ENCODE data around the gene CRIP1.

CRIP1 gene

DNA sequence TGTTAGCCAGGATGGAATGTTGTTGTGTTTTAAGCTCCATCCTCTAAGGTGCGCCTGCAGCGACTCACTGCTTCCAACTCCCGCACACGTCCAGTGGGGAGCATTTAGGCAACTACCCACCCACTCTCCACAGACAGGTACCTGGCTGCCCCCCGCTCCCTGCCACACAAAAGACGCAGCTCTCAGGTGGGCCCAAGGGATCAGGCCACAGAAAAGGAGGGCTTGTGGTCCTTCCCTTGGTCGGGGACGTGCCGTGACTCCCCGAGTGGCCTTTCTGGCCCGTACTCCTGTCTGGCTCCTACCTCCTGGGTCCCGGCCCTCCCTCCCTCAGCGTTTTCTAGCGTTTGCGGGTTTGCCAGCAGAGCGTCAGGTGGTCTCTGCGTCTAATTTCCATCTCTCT is 20.6 kb downstream of the CRIP1 start:
- DNase-seq (ENCODE audit: low read depth), result no peak

DNA sequence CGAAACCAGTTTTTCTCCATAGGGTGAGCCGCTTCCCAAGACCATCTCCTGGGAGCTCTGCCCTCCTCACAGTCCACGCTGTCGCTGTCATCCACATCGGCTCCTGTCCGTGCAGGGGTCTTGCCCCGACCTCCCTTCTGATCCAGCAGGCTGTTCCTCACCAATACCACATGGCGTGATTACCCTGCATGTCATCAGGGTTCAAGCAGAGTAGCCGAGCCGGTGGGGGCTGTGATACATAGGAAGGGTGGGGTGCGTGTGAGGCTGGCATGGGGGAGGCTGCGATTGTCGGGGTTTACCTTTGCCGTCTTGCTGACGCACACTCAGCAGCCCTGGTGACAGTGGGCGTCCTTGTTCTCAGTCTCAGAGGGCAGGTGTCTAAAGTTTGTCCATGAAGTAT is 21.4 kb downstream of the CRIP1 start:
- DNase-seq (ENCODE audit: low read depth), result no peak

- DNase-seq (ENCODE audit: low read depth), result no peak
Observed at GRCh38 chr14:105508601-105509000, 21.9 kb downstream of the CRIP1 start.

DNA sequence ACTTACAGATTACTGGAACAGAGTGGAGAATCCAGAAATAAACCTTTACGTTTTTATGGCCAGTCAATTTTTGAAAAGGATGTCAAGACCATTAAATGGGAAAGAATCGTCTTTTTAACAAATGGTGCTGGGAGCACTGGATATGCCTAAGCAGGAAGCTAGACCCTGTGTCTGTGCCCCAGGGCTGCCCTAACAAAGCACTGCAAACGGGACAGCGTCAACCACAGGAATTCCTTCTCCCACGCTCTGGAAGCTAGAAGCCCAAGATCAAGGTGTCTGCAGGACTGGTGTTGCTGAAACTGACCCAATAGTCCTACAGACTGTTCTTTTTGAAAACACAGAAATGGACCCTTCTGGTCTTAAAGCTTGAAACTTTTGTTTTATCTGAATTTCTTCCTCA is 30.4 kb downstream of the CRIP1 start:
- DNase-seq (ENCODE audit: low read depth), result no peak

DNA sequence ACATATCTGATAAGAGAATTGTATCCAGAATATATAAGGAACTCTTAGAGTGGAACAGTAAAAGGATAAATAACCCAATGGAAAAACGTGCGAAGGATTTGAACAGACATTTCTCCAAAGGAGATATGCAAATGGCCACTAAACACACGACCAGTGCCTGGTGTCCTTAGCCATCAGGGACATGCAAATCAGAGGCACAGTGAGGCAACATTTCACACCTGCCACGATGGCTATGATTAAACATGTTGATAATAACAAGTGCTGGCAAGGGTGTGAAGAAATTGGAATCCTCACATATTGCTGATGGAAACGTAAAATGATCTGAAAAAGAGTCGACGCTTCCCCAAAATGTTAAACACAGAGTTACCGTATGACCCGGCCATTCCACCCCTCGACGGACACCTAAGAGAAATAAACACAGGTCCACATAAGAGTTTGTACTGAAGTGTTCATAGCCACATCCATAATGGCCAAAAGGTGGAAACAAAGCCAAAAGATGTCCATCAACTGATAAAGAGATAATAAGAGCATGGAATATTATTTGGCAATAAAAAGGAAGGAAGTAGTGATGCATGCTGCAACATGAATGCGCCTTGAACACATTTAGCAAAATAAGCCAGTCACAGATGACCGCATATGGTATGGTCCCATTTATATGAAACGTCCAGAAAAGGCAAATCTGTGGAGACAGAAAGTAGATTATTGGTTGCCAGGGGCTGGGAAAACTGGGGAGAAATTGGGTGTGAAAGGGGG is 33.4 kb downstream of the CRIP1 start:
- no peak for DNase-seq (ENCODE audit: low read depth)

- DNase-seq (ENCODE audit: low read depth), result no peak
Observed at GRCh38 chr14:105525326-105525725, 38.6 kb downstream of the CRIP1 start.

DNA sequence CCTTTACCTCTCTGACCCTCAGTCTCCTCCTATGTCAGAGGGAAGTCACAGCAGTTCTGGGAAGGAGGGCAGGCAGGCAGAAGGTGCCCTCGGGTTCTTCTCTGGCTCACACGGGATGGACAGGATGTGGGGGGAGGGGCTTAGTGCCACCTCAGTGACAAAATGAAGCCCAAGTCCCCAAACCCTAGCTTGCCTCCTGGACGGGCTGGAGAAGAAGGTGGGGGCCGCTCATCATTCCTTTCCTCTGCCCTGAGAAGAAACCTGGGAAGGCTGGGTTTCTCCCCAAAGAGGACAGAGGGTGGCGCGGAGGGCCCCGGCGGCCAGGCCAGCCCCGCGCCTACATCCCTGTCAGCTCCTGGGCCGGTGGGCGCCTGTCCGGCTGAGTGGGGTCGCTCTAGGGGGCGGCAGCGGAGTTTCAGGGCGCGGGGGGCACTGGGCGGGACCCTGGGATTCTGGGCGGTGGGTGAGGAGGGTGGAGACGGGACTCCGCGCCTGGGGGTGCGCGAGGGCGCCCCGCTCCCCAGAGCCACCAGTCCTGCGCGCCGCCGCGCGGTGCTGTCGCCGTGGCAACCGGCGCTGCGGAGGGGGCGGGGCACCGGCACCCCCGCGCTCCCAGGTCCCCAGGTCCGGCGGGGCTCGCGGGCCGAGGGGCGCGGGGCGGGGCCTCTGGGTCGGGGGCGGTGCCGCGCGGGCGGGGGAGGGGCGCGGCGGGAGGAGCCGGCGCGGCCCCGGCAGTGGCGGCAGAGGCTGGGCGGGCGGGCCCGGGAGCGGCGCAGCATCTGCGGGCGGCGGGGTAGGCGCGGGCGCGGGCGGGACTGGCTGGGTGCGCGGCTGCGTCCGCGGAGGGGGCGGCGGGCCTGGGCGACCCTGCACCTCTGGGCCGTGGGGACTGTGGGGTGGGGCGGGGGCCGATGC is 39.4 kb downstream of the CRIP1 start, which contains the start of gene TMEM121:
TMEM121 (plus strand) TSS at position 723 of the 915 bp plus-strand sequence. CDS start 2,252 bp downstream, outside the sequence.
- DNase-seq (ENCODE audit: low read depth), result no peak

- no peak for DNase-seq (ENCODE audit: low read depth)
Observed at GRCh38 chr14:105526776-105527380, 40.2 kb downstream of the CRIP1 start.

DNA sequence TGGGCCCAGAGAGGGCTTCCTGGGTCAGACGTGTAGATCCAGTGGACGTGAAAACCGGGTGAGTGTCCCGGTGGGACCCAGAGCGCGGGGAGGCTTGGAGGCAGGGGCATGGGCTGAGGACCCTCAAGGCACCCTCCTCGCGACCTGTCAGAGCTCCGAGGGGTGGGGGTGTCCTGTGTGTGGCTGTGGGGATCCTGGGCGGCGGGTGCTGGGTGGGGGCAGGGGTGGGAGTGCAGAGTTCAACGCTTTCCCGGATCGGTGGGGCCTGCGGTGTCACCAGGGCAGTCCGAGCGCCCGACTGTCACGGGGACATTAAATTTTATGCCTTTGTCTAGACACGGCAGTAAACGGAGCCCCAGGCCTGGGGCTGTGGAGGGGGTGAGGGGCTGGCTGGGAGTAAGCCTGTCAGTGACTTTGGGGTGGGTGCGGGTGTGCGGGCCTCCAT is 40.7 kb downstream of the CRIP1 start:
- no peak for DNase-seq (ENCODE audit: low read depth)

DNA sequence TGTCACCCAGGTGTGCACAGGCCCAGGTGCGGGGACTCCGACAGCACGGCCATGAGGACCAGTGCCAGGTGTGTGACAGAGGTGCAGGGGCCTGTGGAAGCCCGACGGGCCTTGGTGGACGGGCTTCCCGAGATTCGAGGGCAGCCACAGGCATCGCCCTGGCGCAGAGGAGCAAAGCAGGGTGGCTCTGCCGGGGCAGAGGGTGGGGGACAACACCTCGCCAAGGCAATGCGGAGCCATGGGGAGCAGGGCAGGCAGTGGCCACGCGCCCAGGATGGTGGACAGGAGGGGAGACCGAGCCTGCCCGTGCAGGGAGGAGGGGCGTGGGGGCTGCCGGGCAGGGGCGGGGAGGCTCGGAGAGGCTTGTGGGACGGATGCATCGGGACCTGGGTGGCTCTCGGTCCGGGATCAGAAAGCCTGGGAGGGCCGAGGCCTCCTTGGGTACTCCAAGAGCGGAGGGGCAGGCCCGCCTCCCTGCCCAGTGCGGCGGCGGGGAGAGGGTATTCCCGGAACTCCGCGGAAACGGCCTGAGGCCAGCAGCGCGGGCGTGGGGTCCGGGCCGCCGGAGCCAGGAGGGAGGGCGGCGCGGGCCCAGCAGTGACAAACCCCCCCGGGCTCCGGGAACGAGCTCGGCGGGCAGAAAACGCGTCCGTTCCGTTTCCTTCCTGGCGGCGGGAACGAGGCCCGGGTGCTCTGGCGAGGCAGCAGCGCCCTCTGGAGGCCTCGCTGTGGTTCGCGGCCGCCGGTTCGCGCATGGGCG is 41.3 kb downstream of the CRIP1 start:
- no peak for DNase-seq (ENCODE audit: low read depth)

GRCh38 chr14:105528586-105529318 is 42.1 kb downstream of the CRIP1 start:
- no peak for DNase-seq (ENCODE audit: low read depth)

DNA sequence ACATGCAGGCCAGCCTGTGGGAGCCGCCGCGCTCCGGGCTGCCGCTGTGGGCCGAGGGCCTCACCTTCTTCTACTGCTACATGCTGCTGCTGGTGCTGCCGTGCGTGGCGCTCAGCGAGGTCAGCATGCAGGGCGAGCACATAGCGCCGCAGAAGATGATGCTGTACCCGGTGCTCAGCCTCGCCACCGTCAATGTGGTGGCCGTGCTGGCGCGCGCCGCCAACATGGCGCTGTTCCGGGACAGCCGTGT is 42.6 kb downstream of the CRIP1 start:
- DNase-seq (ENCODE audit: low read depth), result no peak

- no peak for DNase-seq (ENCODE audit: low read depth)
Observed at GRCh38 chr14:105529569-105530284, 43.0 kb downstream of the CRIP1 start.

DNA sequence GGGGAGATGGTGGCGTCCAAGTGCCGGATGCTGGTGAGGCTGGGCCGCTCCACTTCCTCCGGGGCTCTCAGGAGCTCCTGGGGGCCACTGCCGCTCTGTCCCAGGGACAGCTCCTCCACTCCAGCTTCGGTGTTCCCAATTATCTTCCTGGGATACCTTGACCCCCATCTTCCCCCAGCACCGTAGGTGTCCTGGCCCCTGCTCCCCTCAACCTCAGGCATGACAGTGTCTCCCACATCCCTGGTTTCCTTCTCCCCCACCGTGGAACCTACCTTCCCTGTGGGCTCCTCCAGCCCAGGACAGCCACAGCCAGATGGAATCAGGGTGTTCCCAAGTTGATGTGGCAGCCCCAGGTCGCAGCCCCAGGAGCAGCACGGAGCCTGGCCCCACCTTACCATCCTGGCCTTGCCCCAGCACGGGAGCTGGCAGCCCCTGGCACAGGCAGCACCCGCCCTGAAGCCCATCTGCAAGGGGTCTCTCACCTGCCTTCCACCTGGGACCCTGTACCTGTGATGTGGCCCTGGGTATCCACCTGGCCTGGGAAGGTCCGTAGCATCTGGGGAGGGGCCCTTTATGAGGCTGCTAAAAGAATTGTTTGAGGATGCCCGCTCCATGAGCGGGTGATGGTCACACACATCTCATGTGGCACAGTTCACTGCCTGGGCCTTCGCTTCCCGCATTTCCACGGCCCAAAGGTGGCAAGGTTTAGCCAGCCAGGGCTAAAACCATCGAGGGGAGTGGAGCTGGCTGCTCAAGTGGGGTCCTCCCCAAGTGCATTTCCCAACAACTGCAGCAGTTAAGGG is 43.8 kb downstream of the CRIP1 start:
- no peak for DNase-seq (ENCODE audit: low read depth)

GRCh38 chr14:105531088-105531893 is 44.6 kb downstream of the CRIP1 start:
- no peak for DNase-seq (ENCODE audit: low read depth)

DNA sequence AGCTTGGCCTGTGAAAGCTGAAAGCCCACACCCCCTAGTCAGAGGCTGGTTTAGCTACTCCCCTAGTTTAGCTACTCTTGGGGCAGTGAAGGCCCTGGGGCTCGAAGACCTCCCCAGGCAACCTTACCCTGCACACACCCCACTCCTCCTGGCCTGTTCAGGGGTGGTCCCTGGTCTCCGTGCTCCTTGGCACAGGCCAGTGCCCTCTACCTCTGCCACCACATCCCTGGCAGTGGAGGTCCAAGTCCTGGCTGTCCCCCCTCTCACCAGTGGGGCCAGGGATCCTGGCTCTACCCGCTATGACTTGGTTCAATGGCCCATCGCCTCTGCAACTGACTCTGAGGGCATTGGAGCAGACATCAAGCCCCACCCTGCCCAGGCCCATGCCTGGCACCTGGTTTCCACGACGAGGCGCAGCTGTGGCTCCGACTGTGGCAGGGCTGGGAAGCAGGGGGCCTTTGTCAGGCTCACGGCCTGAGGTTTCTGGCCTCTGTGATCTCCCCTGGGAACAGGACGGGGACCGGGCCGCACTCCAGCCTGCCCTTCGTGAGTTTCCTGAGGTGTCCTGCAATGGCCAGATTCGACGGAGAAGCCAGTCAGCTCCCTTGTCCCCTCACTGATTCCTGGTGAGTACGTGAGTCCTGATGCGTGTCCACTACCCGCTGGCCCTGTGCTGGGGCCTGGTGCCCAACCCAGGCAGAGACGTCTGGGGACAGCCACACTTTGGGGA is 45.4 kb downstream of the CRIP1 start:
- no peak for DNase-seq (ENCODE audit: low read depth)

DNA sequence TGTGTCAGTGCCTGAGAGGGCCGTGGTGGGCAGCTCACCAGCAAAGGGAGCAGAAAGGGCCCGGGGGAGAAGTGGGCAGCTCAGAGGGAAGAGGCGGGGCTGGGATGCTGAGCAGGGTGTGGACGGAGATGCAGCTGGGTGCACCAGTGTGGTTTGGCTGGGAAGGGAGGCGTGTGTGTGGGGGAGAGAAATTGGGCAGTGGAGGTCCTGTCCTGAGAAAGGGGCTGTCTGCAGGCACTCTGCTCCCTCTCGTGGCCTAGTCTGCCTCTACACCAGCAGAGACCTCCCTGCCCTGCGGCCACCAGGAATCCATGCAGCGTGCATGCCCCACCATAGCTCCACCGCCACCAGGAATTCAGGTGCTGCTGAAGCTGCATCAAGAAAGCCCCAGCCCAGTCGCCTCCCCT is 46.1 kb downstream of the CRIP1 start:
- DNase-seq (ENCODE audit: low read depth), result no peak

GRCh38 chr14:105533391-105533790 is 46.7 kb downstream of the CRIP1 start:
- DNase-seq (ENCODE audit: low read depth), result no peak
